ENCODE measurements around the gene ARHGAP29.

DNA sequence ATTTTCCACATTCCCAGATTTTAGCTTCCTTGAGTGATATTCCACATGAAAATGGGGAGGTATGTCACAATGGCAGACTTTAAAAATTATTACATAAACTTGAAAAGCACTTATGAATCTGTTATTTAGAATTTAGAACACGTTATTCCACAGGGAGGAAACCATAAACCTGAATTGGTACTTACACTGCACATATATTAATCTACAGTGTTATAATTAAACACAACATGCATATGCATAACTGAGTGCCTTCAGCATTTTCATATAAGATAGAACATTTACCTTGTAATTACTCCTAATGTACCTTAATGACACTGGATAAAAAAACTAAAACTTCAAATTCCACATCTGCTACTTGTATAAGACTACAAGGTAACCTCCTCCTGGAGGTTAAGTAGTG lies 9.8 kb downstream of the ARHGAP29 start:
- TF ChIP-seq, protein P1, sequence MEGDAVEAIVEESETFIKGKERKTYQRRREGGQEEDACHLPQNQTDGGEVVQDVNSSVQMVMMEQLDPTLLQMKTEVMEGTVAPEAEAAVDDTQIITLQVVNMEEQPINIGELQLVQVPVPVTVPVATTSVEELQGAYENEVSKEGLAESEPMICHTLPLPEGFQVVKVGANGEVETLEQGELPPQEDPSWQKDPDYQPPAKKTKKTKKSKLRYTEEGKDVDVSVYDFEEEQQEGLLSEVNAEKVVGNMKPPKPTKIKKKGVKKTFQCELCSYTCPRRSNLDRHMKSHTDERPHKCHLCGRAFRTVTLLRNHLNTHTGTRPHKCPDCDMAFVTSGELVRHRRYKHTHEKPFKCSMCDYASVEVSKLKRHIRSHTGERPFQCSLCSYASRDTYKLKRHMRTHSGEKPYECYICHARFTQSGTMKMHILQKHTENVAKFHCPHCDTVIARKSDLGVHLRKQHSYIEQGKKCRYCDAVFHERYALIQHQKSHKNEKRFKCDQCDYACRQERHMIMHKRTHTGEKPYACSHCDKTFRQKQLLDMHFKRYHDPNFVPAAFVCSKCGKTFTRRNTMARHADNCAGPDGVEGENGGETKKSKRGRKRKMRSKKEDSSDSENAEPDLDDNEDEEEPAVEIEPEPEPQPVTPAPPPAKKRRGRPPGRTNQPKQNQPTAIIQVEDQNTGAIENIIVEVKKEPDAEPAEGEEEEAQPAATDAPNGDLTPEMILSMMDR (IDR thresholded peaks at IDR 0.05) = no peak
- TF ChIP-seq POLR2A (IDR thresholded peaks at IDR 0.05) (no peak), POLR2AphosphoS5 (IDR thresholded peaks at IDR 0.05; ENCODE audit: insufficient read depth in 1 of 2, low read depth in 1 of 2) (no peak)

Data from vagina (tissue), 2 donors.